ENCODE measurements around the gene ATOH8. TPM values are rescaled to one million over a fixed set of nuclear protein-coding genes. Genes with fewer than 3 reads are reported as not detected.

Gene ATOH8
- total RNA-seq, 1 donor from 2014 or later = 7.7 TPM

DNA sequence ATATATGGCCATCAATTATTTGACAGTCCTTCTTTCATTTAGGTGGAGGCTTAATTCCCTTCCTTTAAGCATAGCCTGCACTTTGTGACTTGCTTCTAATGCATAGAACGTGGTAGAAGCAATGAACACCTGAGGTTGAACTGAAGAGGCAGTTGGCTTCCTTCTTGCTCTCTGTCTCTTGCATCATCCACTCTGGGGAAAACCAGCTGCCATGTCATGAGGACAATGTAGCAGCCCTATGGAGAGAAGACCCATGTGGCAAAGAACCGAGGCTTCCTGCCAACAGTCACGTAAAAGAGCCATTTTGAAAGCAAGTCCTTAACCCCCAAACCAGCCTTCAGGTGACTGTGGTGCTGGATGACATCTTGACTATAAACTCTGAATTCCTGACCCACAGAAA lies 46.8 kb downstream of the ATOH8 start:
- TF ChIP-seq, protein P1, sequence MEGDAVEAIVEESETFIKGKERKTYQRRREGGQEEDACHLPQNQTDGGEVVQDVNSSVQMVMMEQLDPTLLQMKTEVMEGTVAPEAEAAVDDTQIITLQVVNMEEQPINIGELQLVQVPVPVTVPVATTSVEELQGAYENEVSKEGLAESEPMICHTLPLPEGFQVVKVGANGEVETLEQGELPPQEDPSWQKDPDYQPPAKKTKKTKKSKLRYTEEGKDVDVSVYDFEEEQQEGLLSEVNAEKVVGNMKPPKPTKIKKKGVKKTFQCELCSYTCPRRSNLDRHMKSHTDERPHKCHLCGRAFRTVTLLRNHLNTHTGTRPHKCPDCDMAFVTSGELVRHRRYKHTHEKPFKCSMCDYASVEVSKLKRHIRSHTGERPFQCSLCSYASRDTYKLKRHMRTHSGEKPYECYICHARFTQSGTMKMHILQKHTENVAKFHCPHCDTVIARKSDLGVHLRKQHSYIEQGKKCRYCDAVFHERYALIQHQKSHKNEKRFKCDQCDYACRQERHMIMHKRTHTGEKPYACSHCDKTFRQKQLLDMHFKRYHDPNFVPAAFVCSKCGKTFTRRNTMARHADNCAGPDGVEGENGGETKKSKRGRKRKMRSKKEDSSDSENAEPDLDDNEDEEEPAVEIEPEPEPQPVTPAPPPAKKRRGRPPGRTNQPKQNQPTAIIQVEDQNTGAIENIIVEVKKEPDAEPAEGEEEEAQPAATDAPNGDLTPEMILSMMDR (conservative IDR thresholded peaks at IDR 0.05) = no peak

DNA sequence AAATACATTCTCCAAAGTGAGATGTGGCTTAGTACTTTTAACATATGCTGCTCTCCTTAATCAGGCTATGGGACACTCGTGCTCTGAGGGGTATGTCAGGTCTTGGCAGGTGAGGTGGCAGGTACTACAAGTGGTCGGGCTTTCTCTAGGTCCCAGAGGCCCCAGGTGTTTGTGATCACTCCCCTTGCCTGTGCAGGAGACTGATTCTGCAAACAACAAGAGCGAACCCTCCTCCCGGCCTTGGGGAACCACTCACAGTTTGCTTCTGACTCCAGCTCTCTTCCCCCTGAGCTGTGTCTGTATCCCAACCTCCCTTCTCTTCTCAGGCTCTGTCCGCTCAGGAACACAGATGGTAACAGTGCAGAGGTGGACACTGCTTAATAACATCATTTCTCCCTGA lies 48.1 kb downstream of the ATOH8 start:
- TF ChIP-seq, protein P1 (conservative IDR thresholded peaks at IDR 0.05) = no peak
- H3K9me3 Mint-ChIP-seq = no peaks in the 10 kb centered on the region
- H3K4me3 Mint-ChIP-seq = no peak overlapping the region
- H3K4me1 Mint-ChIP-seq = peaks cover 11% of the 10 kb centered on the region
- no peak overlapping the region for H3K27ac Mint-ChIP-seq (ENCODE audit: unreplicated experiment)
- H3K27me3 Mint-ChIP-seq (ENCODE audit: low read depth) = no peaks in the 10 kb centered on the region
- no peak for DNase-seq (ENCODE audit: low read depth, low spot score)
- H3K36me3 Mint-ChIP-seq (ENCODE audit: low read depth) = no peaks in the 10 kb centered on the region

More for the DNA sequence above, 46.8 kb downstream of the ATOH8 start:
- no peak overlapping the region for H3K27ac Mint-ChIP-seq (ENCODE audit: unreplicated experiment)
- H3K4me3 Mint-ChIP-seq = no peak overlapping the region
- H3K4me1 Mint-ChIP-seq = peaks cover 23% of the 10 kb centered on the region
- DNase-seq (ENCODE audit: low read depth, low spot score) = no peak
- H3K27me3 Mint-ChIP-seq (ENCODE audit: low read depth) = no peaks in the 10 kb centered on the region
- H3K9me3 Mint-ChIP-seq = no peaks in the 10 kb centered on the region
- no peaks in the 10 kb centered on the region for H3K36me3 Mint-ChIP-seq (ENCODE audit: low read depth)

DNA sequence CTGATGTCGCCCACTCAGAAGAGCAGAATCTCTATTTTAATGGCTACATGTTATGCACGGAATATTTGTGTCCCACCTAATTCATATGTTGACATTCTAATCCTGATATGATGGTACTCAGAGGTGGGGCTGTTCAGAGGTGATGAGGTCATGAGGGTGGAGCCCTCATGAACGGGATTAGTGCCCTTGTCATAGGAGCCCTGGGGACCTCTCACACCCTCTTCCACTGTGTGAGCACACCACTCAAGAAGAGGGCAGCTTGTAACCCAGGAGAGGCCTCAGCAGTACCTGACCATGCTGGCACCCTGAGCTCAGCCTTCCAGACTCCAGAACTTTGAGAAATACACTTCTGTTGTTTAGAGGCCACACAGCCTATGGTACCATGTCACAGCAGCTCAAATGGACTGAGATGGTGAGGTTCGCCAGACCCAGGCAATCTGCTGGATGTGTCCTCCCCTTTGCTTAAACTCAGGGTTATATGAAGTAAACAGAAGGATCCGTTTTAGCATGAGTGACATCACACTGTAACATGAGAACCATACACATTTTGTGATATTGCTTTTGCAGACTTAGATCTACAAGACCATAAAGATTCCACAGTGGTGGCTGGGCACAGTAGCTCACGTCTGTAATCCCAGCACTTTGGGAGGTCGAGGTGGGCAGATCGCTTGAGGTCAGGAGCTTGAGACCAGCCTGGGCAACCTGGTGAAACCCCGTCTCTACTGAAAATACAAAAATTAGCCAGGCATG lies 48.7 kb downstream of the ATOH8 start:
- no peak for DNase-seq (ENCODE audit: low read depth, low spot score)
- Mint-ChIP-seq H3K27ac (ENCODE audit: unreplicated experiment) (no peak overlapping the region), H3K9me3 (no peaks in the 10 kb centered on the region), H3K4me3 (no peak overlapping the region), H3K4me1 (peaks cover 5% of the 10 kb centered on the region), H3K36me3 (ENCODE audit: low read depth) (no peaks in the 10 kb centered on the region), H3K27me3 (ENCODE audit: low read depth) (no peaks in the 10 kb centered on the region)
- TF ChIP-seq, protein P1 (conservative IDR thresholded peaks at IDR 0.05) = no peak

DNA sequence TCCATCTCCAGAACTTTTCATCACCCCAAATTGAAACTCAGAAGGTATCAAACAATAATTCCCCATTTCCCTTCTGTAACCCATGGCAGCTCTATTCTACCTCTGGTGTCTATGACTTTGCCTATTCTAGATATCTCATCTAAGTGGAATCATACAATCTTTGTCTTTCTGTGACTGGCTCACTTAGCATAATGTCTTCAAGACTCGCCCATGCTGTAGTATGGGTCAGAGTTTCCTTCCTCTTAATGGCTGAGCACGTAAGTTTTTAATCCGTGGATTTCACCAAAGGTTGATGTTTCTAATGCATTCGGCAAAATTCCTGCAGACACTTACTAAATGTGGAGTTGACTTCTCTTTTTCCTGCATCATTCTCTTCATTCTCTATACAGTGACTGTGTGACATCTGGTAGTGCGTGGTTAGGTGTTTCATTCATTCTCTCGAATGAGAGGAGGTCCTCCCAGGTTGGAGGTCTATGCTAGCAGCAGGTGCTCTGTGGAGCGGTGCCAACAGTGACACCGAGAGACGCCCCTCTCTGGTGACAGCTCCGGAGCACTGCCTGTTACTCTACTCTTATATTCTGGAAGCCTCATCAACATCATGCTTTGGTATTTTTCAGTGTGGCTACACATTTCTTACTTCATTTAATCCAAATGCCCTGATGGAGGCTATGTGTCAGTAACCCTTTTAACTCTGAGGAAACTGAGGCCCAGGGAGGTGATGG lies 50.1 kb downstream of the ATOH8 start:
- no peaks in the 10 kb centered on the region for H3K4me1 Mint-ChIP-seq
- H3K27me3 Mint-ChIP-seq (ENCODE audit: low read depth) = no peaks in the 10 kb centered on the region
- TF ChIP-seq, protein P1 (conservative IDR thresholded peaks at IDR 0.05) = no peak
- no peak for DNase-seq (ENCODE audit: low read depth, low spot score)
- no peak overlapping the region for H3K4me3 Mint-ChIP-seq
- no peak overlapping the region for H3K27ac Mint-ChIP-seq (ENCODE audit: unreplicated experiment)
- no peaks in the 10 kb centered on the region for H3K9me3 Mint-ChIP-seq
- no peaks in the 10 kb centered on the region for H3K36me3 Mint-ChIP-seq (ENCODE audit: low read depth)

DNA sequence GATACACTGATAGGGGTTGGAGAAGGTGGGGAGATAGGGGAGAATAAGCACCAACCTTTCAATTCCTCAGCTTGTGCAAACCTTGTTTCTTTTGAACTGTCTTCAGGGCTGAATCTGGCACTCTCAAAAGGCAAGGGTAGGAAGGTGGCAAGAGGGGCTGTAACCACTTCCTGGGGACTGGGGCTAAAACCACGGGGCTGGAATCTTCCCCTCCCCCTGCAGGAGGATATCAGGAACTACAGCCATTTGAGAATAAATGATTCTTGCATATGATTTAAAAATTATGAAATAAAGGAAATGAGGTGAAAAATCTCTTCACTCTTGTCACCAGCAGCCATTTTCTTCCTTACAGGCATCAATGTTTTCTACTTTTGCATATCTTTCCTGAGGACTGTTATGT lies 50.8 kb downstream of the ATOH8 start:
- TF ChIP-seq, protein P1 (conservative IDR thresholded peaks at IDR 0.05) = peak; percentile 71
- no peaks in the 10 kb centered on the region for H3K4me1 Mint-ChIP-seq
- no peaks in the 10 kb centered on the region for H3K9me3 Mint-ChIP-seq
- no peak overlapping the region for H3K27ac Mint-ChIP-seq (ENCODE audit: unreplicated experiment)
- no peak overlapping the region for H3K4me3 Mint-ChIP-seq
- no peaks in the 10 kb centered on the region for H3K27me3 Mint-ChIP-seq (ENCODE audit: low read depth)
- H3K36me3 Mint-ChIP-seq (ENCODE audit: low read depth) = no peaks in the 10 kb centered on the region
- no peak for DNase-seq (ENCODE audit: low read depth, low spot score)

All from neural crest cell (in vitro differentiated cells).